MCF 10A (cell line): ENCODE results near the gene DIP2B. TPM values are rescaled to one million over a fixed set of nuclear protein-coding genes. Genes with fewer than 3 reads are reported as not detected.

Experiments
- BruUV-seq: library from RNA; stranded (reverse); fragments of 400-500 nt; replicated peaks from 2 replicates; lab custom pipeline; 2021; lab: Mats Ljungman, UMichigan
- CTCF ChIA-PET: fragments of 300-600 bp; sonication (Branson Sonifier 250); formaldehyde crosslinking; extraction: SDS; loops from one replicate; lab custom pipeline; 2021; ENCODE audit warnings: antibody characterized with exemption, inconsistent platforms; lab: Yijun Ruan, JAX
- POLR2A ChIA-PET: fragments of 300-600, 350-650 bp; sonication (Branson Sonifier 250); formaldehyde crosslinking; extraction: SDS; loops from one replicate; lab custom pipeline; 2020; ENCODE audit warnings: antibody characterized with exemption, inconsistent platforms; lab: Yijun Ruan, JAX
- DNase-seq: peaks from one replicate; pipeline ENCODE4 v3.0.0-alpha.2; 2018; ENCODE audit not compliant: unreplicated experiment
- H3K27ac Mint-ChIP-seq: one replicate; pipeline ENCODE4 v1.8.0; 2022; ENCODE audit warnings: mild to moderate bottlenecking, low read depth, mixed read lengths; ENCODE audit not compliant: unreplicated experiment
- H3K27me3 Mint-ChIP-seq: one replicate; pipeline ENCODE4 v1.8.0; 2022; ENCODE audit warnings: mixed read lengths; ENCODE audit not compliant: insufficient read depth, unreplicated experiment
- H3K36me3 Mint-ChIP-seq: one replicate; pipeline ENCODE4 v1.8.0; 2022; ENCODE audit warnings: mild to moderate bottlenecking, moderate library complexity, mixed read lengths; ENCODE audit not compliant: insufficient read depth, unreplicated experiment
- H3K4me1 Mint-ChIP-seq: one replicate; pipeline ENCODE4 v1.8.0; 2022; ENCODE audit warnings: mixed read lengths; ENCODE audit not compliant: insufficient read depth, unreplicated experiment
- H3K4me3 Mint-ChIP-seq: one replicate; pipeline ENCODE4 v1.8.0; 2022; ENCODE audit warnings: mild to moderate bottlenecking, moderate library complexity, mixed read lengths; ENCODE audit not compliant: unreplicated experiment
- H3K9me3 Mint-ChIP-seq: one replicate; pipeline ENCODE4 v1.8.0; 2022; ENCODE audit warnings: mixed read lengths; ENCODE audit not compliant: unreplicated experiment
- CTCF ChIP-seq: fragments of 200-600 bp; IDR thresholded peaks from one replicate; pipeline ENCODE4 v1.8.0; 2022; ENCODE audit warnings: antibody characterized with exemption, mild to moderate bottlenecking; ENCODE audit not compliant: unreplicated experiment
- intact Hi-C: fragments of 100-400 bp; cut with micrococcal nuclease; formaldehyde crosslinking; loops from 2 replicates; pipeline ENCODE4 v1.14.1; 2022
- total RNA-seq: library from RNA; stranded (reverse); gene quantifications from 2 replicates; pipeline ENCODE4 v1.2.3, GENCODE V29; 2022

Gene DIP2B
- total RNA-seq, 1 experiment from 2014 or later, result 18.8 TPM

GRCh38 chr12:50599366-50600095 lies 94.7 kb downstream of the DIP2B start:
- Mint-ChIP-seq H3K9me3 (no peaks in the 10 kb centered on the region), H3K36me3 (peaks cover 6% of the 10 kb centered on the region), H3K27me3 (no peaks in the 10 kb centered on the region), H3K4me3 (no peak overlapping the region), H3K27ac (no peak overlapping the region), H3K4me1 (peaks cover 24% of the 10 kb centered on the region)
- DNase-seq, result no peak
- no peak for TF ChIP-seq CTCF
- POLR2A ChIA-PET, result interaction anchor here (0.6 to 1.7 kb wide), 8 partner anchors 9 to 542 kb away, joined by 3 to 5 read pairs (median 4); partner anchors contain the start of gene DIP2B
- no TSS peak for BruUV-seq
- CTCF ChIA-PET, result interaction anchor here (0.6 to 1.4 kb wide), 2 partner anchors 20 to 175 kb away, joined by 3 to 5 read pairs; no protein-coding TSS in a partner anchor
- intact Hi-C loops, result no loop called here

GRCh38 chr12:50600364-50600763 lies 95.6 kb downstream of the DIP2B start:
- intact Hi-C loops, result no loop called here
- no peak for TF ChIP-seq CTCF
- no peak overlapping the region for H3K4me3 Mint-ChIP-seq

GRCh38 chr12:50603817-50604639 lies 99.2 kb downstream of the DIP2B start:
- H3K36me3 Mint-ChIP-seq, result peaks cover 13% of the 10 kb centered on the region
- TF ChIP-seq CTCF, result no peak
- H3K27me3 Mint-ChIP-seq, result no peaks in the 10 kb centered on the region
- H3K27ac Mint-ChIP-seq, result no peak overlapping the region
- no peak overlapping the region for H3K4me3 Mint-ChIP-seq
- CTCF ChIA-PET, result interaction anchor here (0.7 to 1.6 kb wide), 2 partner anchors 17 to 161 kb away, joined by 3 to 5 read pairs; no protein-coding TSS in a partner anchor
- POLR2A ChIA-PET, result interaction anchor here (0.8 to 1.0 kb wide), 5 partner anchors 10 to 31 kb away, joined by 4 to 10 read pairs (median 4); no protein-coding TSS in a partner anchor
- peaks cover 11% of the 10 kb centered on the region for H3K4me1 Mint-ChIP-seq
- no peaks in the 10 kb centered on the region for H3K9me3 Mint-ChIP-seq
- intact Hi-C loops, result no loop called here
- DNase-seq, result no peak
- BruUV-seq, result no TSS peak

More at GRCh38 chr12:50600364-50600763, 95.6 kb downstream of the DIP2B start:
- H3K9me3 Mint-ChIP-seq, result no peaks in the 10 kb centered on the region
- no TSS peak for BruUV-seq
- H3K36me3 Mint-ChIP-seq, result peaks cover 6% of the 10 kb centered on the region
- POLR2A ChIA-PET, result interaction anchor here (0.8 to 1.7 kb wide), 5 partner anchors 10 to 95 kb away, joined by 3 to 5 read pairs (median 5); partner anchors contain the start of gene DIP2B
- peaks cover 24% of the 10 kb centered on the region for H3K4me1 Mint-ChIP-seq
- CTCF ChIA-PET, result interaction anchor here (0.6 to 1.4 kb wide), 4 partner anchors 19 to 174 kb away, joined by 3 to 5 read pairs (median 4); no protein-coding TSS in a partner anchor
- H3K27ac Mint-ChIP-seq, result no peak overlapping the region
- no peaks in the 10 kb centered on the region for H3K27me3 Mint-ChIP-seq
- DNase-seq, result no peak

- ChIA-PET CTCF (interaction anchor here (1.6 kb wide), 1 partner anchor 17 kb away, joined by 5 read pairs; no protein-coding TSS in a partner anchor), POLR2A (no interaction called here)
- Mint-ChIP-seq H3K27me3 (no peaks in the 10 kb centered on the region), H3K9me3 (no peaks in the 10 kb centered on the region), H3K36me3 (peaks cover 17% of the 10 kb centered on the region), H3K27ac (no peak overlapping the region), H3K4me1 (peaks cover 11% of the 10 kb centered on the region), H3K4me3 (no peak overlapping the region)
- no peak for TF ChIP-seq CTCF
- no peak for DNase-seq
- intact Hi-C loops, result no loop called here
- BruUV-seq, result no TSS peak
These were observed 99.8 kb downstream of the DIP2B start for GRCh38 chr12:50604640-50604920.
